SK-N-SH treated with all-trans-retinoic acid at 6 μM for 48 hours (cell line): ENCODE results near the gene KLK1.
"Not testable (repeated sequence)": the region's sequence is repeated elsewhere in the genome, so short reads cannot be mapped to it uniquely, and the experiment has no call there.

Source experiments
- ARNTL ChIP-seq: fragments of 450-650 bp; formaldehyde crosslinking; IDR thresholded peaks from 2 replicates; pipeline ENCODE4 v1.5.0; 2020; ENCODE audit warnings: low read depth, mild to moderate bottlenecking, moderate library complexity, borderline replicate concordance
- ESRRG ChIP-seq: fragments of 250-450 bp; sonication (Bioruptor Pico); IDR thresholded peaks from 2 replicates; pipeline ENCODE4 v1.6.1; 2021; ENCODE audit warnings: mild to moderate bottlenecking
- ISL1 ChIP-seq: fragments of 250-450 bp; sonication (Bioruptor Pico); IDR thresholded peaks from 2 replicates; pipeline ENCODE4 v2.1.2; 2022; ENCODE audit warnings: mild to moderate bottlenecking, moderate library complexity
- POU6F1 ChIP-seq: fragments of 250-450 bp; sonication (Bioruptor Pico); IDR thresholded peaks from 2 replicates; pipeline ENCODE4 v1.8.0; 2021; ENCODE audit warnings: low read depth, mild to moderate bottlenecking, moderate library complexity, borderline replicate concordance
- PPARA ChIP-seq: fragments of 250-450 bp; sonication (Bioruptor Pico); IDR thresholded peaks from 2 replicates; pipeline ENCODE4 v1.5.0; 2020; ENCODE audit warnings: mild to moderate bottlenecking, borderline replicate concordance
- RARB ChIP-seq: fragments of 250-450 bp; sonication (Bioruptor Pico); IDR thresholded peaks from 2 replicates; pipeline ENCODE4 v1.8.0; 2021; ENCODE audit warnings: mild to moderate bottlenecking, moderate library complexity
- TOX ChIP-seq: fragments of 250-450 bp; sonication (Bioruptor Pico); IDR thresholded peaks from 2 replicates; pipeline ENCODE4 v1.8.0; 2021; ENCODE audit warnings: mild to moderate bottlenecking, moderate library complexity, borderline replicate concordance
- ZFP3 ChIP-seq: fragments of 250-450 bp; sonication (Bioruptor Pico); IDR thresholded peaks from 2 replicates; pipeline ENCODE4 v1.5.0; 2020; ENCODE audit warnings: mild to moderate bottlenecking, moderate library complexity
- ZNF565 ChIP-seq: fragments of 450-650 bp; formaldehyde crosslinking; conservative IDR thresholded peaks from 2 replicates; pipeline ENCODE4 v1.5.0; 2020; ENCODE audit warnings: low read depth, mild to moderate bottlenecking, moderate library complexity
- ZNF70 ChIP-seq: fragments of 450-650 bp; formaldehyde crosslinking; IDR thresholded peaks from 2 replicates; pipeline ENCODE4 v1.5.0; 2020; ENCODE audit warnings: mild to moderate bottlenecking, moderate library complexity
- TF ChIP-seq, protein P1 (sequence below): fragments of 250-450 bp; sonication (Bioruptor Pico); IDR thresholded peaks from 2 replicates; pipeline ENCODE4 v1.8.0; 2020; ENCODE audit warnings: mild to moderate bottlenecking, moderate library complexity, borderline replicate concordance

GRCh38 chr19:50773454-50773853, 50.1 kb downstream of the KLK1 start:
- TF ChIP-seq, protein P1, sequence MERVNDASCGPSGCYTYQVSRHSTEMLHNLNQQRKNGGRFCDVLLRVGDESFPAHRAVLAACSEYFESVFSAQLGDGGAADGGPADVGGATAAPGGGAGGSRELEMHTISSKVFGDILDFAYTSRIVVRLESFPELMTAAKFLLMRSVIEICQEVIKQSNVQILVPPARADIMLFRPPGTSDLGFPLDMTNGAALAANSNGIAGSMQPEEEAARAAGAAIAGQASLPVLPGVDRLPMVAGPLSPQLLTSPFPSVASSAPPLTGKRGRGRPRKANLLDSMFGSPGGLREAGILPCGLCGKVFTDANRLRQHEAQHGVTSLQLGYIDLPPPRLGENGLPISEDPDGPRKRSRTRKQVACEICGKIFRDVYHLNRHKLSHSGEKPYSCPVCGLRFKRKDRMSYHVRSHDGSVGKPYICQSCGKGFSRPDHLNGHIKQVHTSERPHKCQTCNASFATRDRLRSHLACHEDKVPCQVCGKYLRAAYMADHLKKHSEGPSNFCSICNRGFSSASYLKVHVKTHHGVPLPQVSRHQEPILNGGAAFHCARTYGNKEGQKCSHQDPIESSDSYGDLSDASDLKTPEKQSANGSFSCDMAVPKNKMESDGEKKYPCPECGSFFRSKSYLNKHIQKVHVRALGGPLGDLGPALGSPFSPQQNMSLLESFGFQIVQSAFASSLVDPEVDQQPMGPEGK (CRISPR knock-in tag), result not testable (repeated sequence)
- not testable (repeated sequence) for TF ChIP-seq ZFP3 (CRISPR knock-in tag); TOX (CRISPR knock-in tag); ARNTL (CRISPR knock-in tag); ESRRG (CRISPR knock-in tag); ISL1; ZNF565; PPARA (CRISPR knock-in tag); ZNF70 (CRISPR knock-in tag); RARB (CRISPR knock-in tag); POU6F1 (CRISPR knock-in tag)
